GM12864 (cell line): ENCODE results near the gene XDH.
A peak's percentile ranks its signal among the peaks of the same experiment; 100 is the strongest.

Source experiments
- DNase-seq: peaks from one replicate; pipeline ENCODE4 v3.0.0-alpha.2; 2011; ENCODE audit warnings: low read depth
- H3K4me3 ChIP-seq: 2 replicates; pipeline ENCODE4 v1.5.1; 2011; ENCODE audit warnings: mild to moderate bottlenecking, low read depth, low read length, control low read depth
- TF ChIP-seq, protein P1 (sequence below): IDR thresholded peaks from 2 replicates; pipeline ENCODE4 v1.5.1; 2011; ENCODE audit warnings: low read depth, mild to moderate bottlenecking, moderate library complexity, low read length, control low read depth, inconsistent platforms; ENCODE audit errors: missing control alignments

Gene XDH

DNA sequence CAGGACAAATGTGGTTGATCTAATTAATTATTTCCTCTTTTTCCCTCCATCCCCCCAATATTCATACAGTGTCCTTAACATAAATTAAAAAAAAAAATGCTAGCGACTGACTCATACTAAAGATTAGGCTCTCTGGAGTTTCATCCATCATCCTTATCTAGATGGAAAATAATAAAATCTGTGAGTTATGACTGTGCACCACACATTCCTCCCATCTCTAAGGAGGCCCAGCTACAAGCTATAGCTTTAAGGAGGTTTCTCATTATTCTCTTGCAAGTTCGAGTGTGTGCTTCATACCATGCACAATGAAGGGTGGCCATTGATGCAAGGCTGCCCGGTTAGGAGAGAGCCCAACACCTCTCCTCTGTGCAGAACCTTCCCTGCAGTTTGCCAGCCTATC, 77.3 kb downstream of the XDH start:
- no peak for DNase-seq

DNA sequence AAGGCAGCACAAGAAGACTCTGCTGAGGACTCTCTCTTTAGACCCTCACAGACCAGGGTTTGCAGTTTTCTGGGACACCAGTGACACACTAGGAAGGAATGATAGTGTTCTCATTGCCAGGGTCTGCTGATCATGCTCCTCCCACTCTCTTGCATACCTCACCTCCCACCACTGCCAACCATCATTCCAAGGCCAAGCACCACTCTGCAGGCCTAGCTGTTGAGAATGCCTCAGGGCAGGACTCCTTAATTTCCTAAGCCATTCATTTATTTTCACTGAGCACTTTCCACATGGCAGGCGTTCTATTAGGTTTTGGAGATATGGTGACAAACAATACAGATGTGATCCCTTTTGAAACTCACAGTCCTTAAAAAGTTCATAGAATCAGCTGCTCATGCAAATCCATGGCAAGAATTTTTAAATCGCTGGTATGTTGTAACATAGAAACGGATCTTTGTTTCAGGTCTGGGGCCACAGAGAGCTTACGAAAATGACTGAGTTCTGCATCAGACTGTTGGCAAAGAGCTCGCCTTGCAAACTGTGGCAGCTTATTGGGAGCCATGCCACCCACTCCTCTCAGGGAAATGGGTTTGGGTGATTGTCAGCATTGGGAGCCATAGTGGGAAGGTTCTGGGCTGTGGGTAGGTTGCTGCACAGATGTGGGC, 78.5 kb downstream of the XDH start:
- TF ChIP-seq, protein P1, sequence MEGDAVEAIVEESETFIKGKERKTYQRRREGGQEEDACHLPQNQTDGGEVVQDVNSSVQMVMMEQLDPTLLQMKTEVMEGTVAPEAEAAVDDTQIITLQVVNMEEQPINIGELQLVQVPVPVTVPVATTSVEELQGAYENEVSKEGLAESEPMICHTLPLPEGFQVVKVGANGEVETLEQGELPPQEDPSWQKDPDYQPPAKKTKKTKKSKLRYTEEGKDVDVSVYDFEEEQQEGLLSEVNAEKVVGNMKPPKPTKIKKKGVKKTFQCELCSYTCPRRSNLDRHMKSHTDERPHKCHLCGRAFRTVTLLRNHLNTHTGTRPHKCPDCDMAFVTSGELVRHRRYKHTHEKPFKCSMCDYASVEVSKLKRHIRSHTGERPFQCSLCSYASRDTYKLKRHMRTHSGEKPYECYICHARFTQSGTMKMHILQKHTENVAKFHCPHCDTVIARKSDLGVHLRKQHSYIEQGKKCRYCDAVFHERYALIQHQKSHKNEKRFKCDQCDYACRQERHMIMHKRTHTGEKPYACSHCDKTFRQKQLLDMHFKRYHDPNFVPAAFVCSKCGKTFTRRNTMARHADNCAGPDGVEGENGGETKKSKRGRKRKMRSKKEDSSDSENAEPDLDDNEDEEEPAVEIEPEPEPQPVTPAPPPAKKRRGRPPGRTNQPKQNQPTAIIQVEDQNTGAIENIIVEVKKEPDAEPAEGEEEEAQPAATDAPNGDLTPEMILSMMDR = no peak
- H3K4me3 ChIP-seq = no peak overlapping the region
- no peak for DNase-seq

More for the DNA sequence above, 77.3 kb downstream of the XDH start:
- no peak overlapping the region for H3K4me3 ChIP-seq
- TF ChIP-seq, protein P1 = no peak

DNA sequence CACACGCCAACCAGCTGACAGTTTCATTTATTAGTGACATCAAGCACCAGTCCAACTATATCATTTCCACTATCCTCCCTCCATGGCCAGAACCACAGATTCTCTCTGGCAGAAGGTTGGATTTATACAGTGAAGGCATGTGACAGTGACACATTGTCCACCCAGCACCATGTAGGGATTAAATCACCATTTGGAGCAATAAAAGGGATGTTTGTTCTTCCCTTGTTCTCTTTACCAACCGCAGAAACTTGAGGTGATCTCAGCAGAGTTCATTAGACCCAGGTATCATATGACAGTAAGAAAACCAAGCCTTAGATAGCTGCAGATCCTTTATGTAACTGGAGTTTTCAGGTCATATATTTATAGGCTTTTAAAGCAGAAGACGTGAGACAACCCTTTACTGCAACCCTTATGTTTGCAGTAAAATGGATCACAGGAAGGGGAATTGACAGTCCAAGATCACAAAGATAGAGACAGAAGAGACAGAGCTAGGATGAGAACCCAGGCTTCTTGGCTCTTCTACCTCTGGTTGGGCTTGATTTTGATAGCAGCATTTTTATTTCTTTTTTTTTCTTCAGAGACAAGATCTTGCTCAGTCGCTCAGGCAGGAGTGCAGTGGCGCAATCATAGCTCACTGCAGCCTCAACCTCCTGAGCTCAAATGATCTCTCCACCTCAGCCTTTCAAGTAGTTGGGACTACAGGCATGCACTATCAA, 80.1 kb downstream of the XDH start:
- no peak for DNase-seq
- H3K4me3 ChIP-seq = no peak overlapping the region
- TF ChIP-seq, protein P1 = no peak

DNA sequence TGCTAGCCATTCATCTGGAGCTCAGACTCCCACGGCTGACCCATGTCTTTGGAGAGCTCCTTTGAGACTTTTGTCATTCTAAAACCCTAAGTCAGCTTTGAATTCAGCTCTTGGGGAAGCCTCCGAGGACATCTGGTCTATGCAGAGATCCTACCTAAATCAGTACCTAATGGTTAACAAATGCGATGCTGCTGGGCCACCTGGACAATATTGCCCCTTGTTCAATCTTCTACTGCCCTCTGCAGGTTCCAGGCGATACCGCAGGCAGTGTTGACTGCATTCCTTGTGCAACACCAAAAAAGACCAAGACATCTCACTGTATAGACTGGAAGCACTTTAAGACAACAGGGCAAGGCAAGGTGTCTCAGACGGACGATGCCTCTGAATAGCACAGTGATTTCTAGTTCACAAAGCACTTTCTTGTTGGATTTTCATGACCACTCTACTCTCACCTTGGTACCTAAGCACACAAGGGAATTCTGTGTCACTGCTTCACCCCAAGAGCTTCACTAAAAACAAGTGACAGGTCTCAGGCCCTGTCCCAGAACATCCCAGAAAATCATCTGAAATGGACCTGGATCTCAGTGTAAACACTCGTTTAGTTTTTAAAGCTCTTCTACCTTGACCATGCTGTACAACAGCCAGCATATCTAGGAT, 80.9 kb downstream of the XDH start:
- no peak overlapping the region for H3K4me3 ChIP-seq
- TF ChIP-seq, protein P1 = peak; percentile 93
- DNase-seq = peak; percentile 44

DNA sequence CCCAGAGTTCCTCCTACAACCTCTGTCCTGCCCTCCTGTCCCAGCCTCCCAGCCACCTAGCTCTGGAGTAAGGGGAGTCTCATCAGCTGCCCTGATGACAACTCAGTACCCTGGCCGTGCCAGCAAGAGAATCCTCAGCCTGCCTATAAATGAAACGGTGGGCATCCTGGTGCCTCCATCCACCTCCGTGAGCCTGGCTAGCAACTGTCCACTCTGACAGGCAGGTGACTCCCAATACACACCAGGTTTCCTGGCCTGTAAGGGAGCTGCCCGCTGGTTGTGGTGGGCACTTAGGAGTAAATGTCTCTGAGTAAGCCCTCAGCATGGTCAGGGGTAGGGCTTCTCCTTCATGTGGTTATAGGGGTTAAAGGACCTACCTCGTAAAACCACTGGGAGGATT, 81.5 kb downstream of the XDH start:
- no peak overlapping the region for H3K4me3 ChIP-seq
- TF ChIP-seq, protein P1 = no peak
- no peak for DNase-seq

DNA sequence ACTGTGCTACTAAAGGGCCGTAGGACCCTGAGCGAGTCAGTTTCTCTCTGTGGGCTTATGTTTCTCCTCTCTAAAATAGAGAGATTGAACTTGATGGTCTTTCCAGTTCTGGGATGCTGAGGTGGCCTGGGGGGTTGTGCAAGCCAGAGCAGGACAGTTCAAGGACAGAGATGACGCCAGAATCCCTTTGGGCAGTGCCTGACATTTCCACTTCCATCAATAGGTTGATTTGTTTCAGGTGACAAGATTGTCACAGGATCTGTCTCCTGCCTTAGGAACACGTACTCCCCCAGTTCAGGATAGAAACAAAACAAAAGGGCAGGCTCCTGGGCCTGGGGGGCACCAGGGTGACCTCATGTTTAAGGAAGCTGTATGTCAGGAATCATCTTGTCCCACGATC, 82.0 kb downstream of the XDH start:
- no peak overlapping the region for H3K4me3 ChIP-seq
- TF ChIP-seq, protein P1 = no peak
- no peak for DNase-seq

DNA sequence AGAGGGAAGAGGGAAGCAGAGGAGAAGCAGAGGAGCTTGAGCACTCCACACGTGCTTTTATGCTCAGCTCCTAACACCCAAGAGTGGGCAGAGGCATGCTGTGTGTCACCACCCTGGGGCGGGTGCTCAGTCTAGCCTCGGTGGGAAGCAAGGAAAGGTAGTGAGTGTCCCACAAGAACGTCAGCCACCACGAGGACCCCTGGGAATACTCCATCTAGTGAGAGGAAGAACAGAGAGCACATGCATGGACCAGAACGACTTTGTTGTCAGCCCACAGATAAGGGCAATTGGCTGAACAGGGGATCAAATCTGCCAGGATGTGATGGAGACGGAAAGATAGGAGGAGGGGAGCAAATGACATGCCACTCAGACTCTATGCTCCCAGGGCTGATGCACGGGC, 83.4 kb downstream of the XDH start:
- no peak overlapping the region for H3K4me3 ChIP-seq
- TF ChIP-seq, protein P1 = no peak
- no peak for DNase-seq
